ENCODE data around the gene DENND2A.
A peak's percentile ranks its signal among the peaks of the same experiment; 100 is the strongest.
"Not testable (repeated sequence)": the region's sequence is repeated elsewhere in the genome, so short reads cannot be mapped to it uniquely, and the experiment has no call there.

DENND2A gene

GRCh38 chr7:140544388-140544826 lies 96.2 kb downstream of the DENND2A start:
- DNase-seq (ENCODE audit: low read depth), result no peak

DNA sequence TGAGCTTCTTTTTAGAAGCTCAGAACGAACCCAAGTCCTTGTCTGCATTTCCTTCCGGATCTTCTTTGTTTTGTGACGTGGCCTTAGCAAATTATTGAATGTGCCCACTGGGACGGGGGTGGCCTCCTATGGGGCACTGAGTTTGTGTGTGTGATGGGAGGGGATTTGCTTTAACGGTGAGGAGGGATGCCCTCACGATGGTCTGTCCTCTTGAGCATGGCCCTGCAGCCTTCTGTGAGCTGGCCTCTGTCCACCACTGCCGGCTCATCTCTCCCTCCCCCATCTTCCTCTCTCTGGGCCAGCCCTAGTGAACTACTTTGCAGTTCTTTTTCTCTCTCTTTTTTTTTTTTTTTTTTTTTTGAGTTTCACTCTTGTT lies 98.4 kb downstream of the DENND2A start:
- no peak for DNase-seq (ENCODE audit: low read depth)

GRCh38 chr7:140541513-140542227 lies 98.9 kb downstream of the DENND2A start:
- DNase-seq (ENCODE audit: low read depth), result no peak

- no peak for DNase-seq (ENCODE audit: low read depth)
Observed at GRCh38 chr7:140541176-140541512, 99.5 kb downstream of the DENND2A start.

GRCh38 chr7:140540136-140540777 lies 100.4 kb downstream of the DENND2A start:
- DNase-seq (ENCODE audit: low read depth), result no peak

DNA sequence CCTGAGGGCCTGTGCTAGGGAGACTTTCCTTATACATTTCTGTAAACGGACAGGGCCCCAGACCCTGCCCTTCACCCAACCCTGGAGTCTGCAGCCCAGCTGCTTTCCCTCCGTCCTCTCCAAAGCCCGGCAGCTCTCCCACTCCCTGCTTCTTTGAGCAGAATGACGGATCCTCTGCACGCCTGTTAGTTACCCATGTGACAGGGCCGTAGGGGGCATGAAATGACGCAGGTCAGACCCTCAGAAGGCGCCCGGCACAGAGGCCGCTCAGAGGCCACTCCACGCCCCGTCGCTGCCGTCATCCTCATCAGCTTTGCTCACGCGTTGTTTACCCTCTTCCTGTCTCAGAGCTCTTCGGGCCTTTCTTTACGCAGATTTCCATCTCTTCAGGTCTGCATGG lies 101.2 kb downstream of the DENND2A start:
- DNase-seq (ENCODE audit: low read depth), result no peak

GRCh38 chr7:140537750-140538482 lies 102.7 kb downstream of the DENND2A start:
- no peak for DNase-seq (ENCODE audit: low read depth)

DNA sequence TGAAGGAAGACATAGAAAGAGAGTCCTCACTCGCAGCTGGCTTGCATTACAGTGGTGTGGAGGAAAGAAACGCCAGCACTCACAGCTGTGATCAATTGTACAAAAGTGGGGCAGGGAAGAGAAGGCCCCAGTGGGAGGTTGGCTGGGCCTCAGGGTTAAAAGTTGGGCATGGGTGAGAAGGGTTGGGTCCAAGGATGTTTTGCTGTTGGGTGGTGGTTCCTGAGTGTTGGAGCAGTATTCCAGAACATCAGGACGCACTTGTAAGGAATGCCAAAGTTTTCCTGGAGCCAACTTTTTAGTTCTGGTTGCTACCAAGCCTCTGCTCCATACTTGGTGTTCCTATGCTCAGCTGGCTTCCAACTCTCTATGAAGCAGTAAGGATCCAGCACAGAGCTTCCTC lies 105.9 kb downstream of the DENND2A start:
- DNase-seq (ENCODE audit: low read depth), result no peak

DNA sequence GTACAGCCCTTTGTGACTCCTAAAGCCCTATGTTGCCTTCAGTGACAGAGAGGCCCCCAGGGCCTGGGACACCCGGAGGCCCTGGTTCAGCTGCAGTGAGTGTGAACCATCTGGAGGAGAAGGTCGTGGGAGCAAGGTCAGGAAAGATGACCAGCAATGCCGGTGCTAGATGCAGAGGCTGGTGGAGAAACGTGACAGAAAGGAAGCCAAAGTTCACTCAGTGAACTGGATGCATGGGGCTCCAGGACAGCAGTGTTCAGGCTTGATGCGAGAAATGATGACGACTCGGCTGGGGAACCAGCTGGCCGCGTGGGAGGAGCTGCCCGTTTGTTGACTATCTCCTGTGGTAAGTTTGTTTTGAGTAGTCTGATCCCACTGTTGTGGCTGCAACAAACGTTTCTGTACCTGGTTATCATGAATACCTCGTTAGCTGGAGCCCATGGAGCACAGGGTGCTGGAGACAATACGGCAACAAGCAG lies 107.2 kb downstream of the DENND2A start:
- DNase-seq (ENCODE audit: low read depth), result no peak

DNA sequence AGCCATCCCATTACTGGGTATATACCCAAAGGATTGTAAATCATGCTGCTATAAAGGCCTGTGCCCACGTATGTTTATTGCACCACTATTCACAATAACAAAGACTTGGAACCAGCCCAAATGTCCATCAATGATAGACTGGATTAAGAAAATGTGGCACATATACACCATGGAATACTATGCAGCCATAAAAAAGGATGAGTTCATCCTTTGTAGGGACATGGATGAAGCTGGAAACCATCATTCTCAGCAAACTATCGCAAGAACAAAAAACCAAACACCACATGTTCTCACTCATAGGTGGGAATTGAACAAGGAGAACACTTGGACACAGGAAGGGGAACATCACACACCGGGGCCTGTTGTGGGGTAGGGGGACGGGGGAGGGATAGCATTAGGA lies 111.2 kb downstream of the DENND2A start:
- not testable (repeated sequence) for DNase-seq (ENCODE audit: low read depth)

- DNase-seq (ENCODE audit: low read depth), result no peak
Observed at GRCh38 chr7:140526787-140527664, 113.6 kb downstream of the DENND2A start.

DNA sequence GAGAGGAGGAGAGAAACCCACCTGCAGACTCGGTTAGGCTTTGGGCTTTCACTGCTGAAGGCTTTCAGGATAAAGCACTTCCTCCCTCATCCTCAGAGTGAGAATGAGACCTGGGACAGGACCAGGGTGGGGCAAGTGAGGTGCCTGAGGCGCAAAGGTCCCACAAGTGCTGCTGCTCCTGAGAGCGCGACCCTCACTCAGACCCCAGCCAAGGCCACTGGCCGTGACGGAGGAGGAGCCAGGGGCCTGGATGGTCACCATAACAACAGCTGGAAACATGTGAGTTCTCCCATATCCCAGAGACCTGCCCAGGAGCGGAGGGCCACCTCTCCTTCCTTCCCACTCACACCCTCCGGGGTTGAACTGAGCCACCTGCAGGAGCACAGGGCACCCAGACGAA lies 114.4 kb downstream of the DENND2A start:
- no peak for DNase-seq (ENCODE audit: low read depth)

DNA sequence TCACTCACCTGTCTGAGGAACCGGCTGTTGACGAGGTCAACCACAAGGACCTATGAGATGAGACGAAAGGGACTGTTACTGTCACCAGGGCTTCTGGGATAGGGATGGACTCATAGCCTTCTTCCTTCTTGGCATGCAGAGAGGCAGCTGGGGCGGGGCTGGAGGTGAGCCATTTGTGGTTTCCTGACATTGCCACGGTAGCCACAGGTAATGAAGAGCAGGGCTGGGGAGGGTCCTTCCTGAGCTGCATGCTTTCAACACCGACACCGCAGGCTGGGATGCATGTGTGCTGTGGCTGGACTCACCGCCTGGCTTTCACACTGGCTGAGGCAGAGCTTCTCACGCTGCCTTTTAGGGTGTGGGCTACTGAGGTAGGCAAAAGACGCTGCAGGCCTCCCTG lies 114.9 kb downstream of the DENND2A start:
- peak; percentile 4 for DNase-seq (ENCODE audit: low read depth)

DNA sequence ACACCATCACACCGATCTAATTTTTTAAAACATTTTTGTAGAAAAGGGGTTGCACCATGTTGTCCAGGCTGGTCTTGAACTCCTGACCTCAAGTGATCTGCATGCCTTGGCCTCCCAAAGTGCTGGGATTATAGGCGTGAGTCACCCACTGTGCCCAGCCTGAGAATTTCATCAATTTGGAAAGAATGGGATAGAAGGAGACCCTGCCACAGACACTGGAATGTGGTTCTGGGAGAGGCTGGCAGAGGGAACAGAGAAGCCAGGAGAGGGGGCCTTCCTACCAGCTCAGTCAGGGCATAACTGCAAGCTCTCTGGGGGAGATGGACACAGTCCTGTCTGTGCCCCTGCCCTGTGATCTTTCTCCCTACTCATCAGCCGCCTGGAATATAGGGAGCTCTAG lies 119.2 kb downstream of the DENND2A start:
- DNase-seq (ENCODE audit: low read depth), result no peak

DNA sequence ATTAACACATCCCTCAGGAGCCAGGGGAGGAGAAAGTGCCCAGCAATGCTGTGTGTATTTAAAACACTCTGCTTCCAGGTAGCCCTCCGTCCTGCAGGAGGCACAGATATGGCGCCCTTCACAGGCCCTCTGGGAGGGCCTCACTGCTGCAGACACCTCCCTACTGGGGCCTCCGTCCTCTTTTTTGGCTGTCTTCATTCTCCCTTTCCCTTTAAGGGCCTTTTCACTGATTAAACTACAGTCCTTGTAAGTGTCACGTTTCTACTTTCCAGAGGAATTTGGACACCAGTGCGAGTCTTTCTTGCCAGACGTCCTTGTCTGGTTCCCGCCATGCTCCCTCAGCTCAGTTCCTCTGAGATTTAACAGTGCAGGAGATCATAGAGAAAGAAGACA lies 121.6 kb downstream of the DENND2A start:
- no peak for DNase-seq (ENCODE audit: low read depth)

- DNase-seq (ENCODE audit: low read depth), result no peak
Observed at GRCh38 chr7:140518370-140519006, 122.1 kb downstream of the DENND2A start.

DNA sequence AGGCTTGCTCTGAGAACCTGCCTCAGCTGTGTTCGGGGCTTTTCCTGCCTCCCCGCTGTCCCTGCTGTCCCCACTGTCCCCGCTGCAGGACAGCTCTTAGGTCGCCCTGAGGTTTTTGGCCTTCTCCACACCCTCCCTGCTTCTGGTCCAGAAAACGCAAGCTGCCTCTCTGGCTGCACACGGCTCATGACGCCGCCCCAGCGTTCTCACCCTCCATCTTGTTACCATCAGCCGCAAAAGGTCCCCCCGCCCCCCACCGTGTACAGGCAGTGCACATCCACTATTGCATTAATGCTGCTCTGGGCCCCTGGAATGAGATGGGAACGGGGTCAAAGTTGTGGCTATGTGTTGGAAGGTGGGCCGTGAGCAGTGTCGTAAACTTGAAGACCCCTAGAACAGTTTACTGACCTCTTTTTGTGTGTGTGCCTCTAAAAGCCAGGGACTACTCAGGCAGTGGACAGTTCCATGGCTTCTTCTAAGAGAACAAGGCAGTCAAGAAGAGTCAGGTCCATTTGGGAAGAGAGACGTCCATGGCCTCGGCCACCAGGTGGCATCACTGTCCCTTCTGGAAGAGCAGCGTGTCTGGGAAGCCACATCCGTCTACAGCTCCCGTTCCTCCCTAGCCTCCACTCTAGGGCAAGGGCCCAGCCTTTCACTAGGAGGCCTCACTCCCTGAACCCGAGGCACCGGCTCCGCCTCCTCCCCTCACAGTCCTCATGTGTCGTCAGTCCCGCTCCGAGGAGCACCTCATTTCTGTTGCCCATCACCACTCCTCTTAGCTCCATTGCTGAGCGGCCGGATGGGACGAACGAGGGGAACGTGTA lies 122.9 kb downstream of the DENND2A start:
- DNase-seq (ENCODE audit: low read depth), result peak; percentile 54

DNA sequence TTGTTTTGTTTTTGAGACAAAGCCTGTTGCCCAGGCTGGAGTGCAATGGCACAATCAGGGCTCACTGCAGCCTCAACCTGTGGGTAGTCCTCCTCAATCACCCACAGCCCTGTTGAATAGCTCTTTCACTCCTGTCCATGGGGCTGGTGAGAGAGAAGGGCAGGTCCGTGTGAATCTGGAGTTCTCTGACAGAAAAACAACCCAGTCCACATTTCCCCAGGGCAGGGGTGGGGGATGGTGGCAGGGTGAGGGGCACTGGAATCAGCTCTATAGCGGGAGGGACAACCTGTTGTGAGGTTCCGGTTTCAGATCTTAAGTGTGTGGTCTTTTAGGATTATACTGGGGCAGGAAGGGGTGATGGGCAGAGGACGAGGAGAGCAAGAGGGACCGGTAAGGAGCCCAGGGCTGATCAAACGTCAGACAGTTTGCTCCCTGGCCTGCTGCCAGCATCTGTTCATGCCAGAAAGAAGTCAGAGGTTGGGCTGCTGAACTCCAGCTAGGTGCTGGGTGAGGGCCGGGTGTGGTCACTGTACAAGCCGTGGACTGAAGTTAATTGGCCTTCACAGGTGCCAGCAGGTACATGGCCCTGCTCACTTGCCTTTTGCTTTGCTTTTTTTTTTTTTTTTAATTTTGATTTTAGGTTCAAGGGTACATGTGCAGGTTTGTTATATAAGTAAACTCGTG lies 128.2 kb downstream of the DENND2A start:
- no peak for DNase-seq (ENCODE audit: low read depth)

DNA sequence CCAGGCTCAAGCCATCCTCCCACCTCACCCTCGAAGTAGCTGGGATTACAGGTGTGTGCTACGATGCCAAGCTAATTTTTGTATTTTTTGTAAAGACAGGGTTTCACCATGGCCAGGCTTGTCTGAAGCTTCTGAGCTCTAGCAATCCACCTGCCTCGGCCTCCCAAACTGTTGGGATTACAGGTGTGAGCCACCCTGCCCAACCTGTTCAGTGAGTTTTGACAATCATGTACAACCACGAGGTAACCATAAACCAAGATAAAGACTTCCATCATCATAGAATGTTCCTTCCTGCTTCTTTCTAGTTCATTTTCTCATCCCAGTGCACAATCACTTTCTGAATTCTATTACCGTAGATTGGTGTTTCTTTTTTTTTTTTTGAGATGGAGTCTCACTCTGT lies 130.8 kb downstream of the DENND2A start:
- DNase-seq (ENCODE audit: low read depth), result no peak

DNA sequence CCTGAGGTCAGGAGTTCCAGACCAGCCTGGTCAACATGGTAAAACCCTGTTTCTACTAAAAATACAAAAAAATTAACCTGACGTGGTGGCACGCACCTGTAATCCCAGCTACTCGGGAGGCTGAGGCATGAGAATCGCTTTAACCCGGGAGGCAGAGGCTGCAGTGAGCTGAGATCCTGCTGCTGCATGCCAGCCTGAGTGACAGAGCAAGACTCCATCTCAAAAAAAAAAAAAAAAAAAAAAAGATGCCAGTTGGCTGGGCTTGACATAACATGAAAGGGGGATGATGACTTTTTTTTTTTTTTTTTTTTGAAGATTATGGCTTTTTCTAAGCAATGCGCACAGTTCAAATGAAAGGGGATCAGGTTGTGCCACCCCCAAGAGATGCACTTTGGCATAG lies 133.1 kb downstream of the DENND2A start:
- not testable (repeated sequence) for DNase-seq (ENCODE audit: low read depth)

Measured in activated T-cell treated with anti-CD3 and anti-CD28 coated beads for 24 hours (primary cell).